Colonic mucosa (tissue), 4 donors: Measurements from ENCODE around the gene CLDN9. TPM values are rescaled to one million over a fixed set of nuclear protein-coding genes. Genes with fewer than 3 reads are reported as not detected.

Source experiments
- DNase-seq: peaks from one replicate; pipeline ENCODE4 v3.0.0-alpha.2; 2020
- H3K27ac ChIP-seq: fragments of 200-600 bp; one replicate; pipeline ENCODE4 v1.8.0; 2021
- H3K27me3 ChIP-seq: fragments of 200-600 bp; one replicate; pipeline ENCODE4 v1.8.0; 2021
- H3K36me3 ChIP-seq: fragments of 200-600 bp; one replicate; pipeline ENCODE4 v1.8.0; 2021
- H3K4me1 ChIP-seq: fragments of 200-600 bp; one replicate; pipeline ENCODE4 v1.8.0; 2021; ENCODE audit warnings: mild to moderate bottlenecking
- H3K4me3 ChIP-seq: fragments of 200-600 bp; one replicate; pipeline ENCODE4 v1.8.0; 2021
- H3K9ac ChIP-seq, 2 donors: one replicate each; pipeline ENCODE4 v1.7.0; 2013; ENCODE audit warnings: control low read depth in 2 of 2, low read depth in 2 of 2, low read length in 2 of 2
- H3K9me3 ChIP-seq: fragments of 200-600 bp; one replicate; pipeline ENCODE4 v1.8.0; 2021
- intact Hi-C: fragments of 100-400 bp; cut with DNase I; formaldehyde crosslinking; loops from one replicate; pipeline ENCODE4 v1.14.1; 2022
- total RNA-seq, 2 donors: library from RNA; stranded (reverse); fragmentation: NEBNext Ultra II Directional in 1 of 2; extraction: Animal tissue kit (Norgen Biotek cat#: 25700) in 1 of 2; gene quantifications; one replicate each; pipeline ENCODE4 v1.2.1, GENCODE V29; 2021
- TF ChIP-seq, protein P1 (sequence below): fragments of 200-600 bp; IDR thresholded peaks from one replicate; pipeline ENCODE4 v1.8.0; 2022; ENCODE audit warnings: antibody characterized with exemption, mild to moderate bottlenecking
- donor health status: healthy.
- donor health status: DM: no; HTN: no; CAD: no.
- donor health status: DM: no; HTN: no; CAD: no.

CLDN9 gene
- total RNA-seq, 2 donors from 2014 or later, result 0.35 to 0.67 TPM

GRCh38 chr16:3046641-3047386 is 34.1 kb downstream of the CLDN9 start:
- Histone ChIP-seq H3K9me3 (no peaks in the 10 kb centered on the region), H3K36me3 (no peaks in the 10 kb centered on the region), H3K27ac (no peak overlapping the region), H3K9ac (peak overlapping the region in 1 of 2 donors; percentile 43), H3K4me1 (peaks cover 8% of the 10 kb centered on the region), H3K4me3 (peak overlapping the region; percentile 27), H3K27me3 (peaks cover 49% of the 10 kb centered on the region)
- DNase-seq, result no peak
- intact Hi-C loops, result no loop called here
- TF ChIP-seq, protein P1, sequence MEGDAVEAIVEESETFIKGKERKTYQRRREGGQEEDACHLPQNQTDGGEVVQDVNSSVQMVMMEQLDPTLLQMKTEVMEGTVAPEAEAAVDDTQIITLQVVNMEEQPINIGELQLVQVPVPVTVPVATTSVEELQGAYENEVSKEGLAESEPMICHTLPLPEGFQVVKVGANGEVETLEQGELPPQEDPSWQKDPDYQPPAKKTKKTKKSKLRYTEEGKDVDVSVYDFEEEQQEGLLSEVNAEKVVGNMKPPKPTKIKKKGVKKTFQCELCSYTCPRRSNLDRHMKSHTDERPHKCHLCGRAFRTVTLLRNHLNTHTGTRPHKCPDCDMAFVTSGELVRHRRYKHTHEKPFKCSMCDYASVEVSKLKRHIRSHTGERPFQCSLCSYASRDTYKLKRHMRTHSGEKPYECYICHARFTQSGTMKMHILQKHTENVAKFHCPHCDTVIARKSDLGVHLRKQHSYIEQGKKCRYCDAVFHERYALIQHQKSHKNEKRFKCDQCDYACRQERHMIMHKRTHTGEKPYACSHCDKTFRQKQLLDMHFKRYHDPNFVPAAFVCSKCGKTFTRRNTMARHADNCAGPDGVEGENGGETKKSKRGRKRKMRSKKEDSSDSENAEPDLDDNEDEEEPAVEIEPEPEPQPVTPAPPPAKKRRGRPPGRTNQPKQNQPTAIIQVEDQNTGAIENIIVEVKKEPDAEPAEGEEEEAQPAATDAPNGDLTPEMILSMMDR, result no peak

- H3K27me3 ChIP-seq, result peaks cover 49% of the 10 kb centered on the region
- H3K9ac ChIP-seq, result no peak overlapping the region
- peaks cover 8% of the 10 kb centered on the region for H3K4me1 ChIP-seq
- H3K27ac ChIP-seq, result no peak overlapping the region
- DNase-seq, result no peak
- no peaks in the 10 kb centered on the region for H3K36me3 ChIP-seq
- no peaks in the 10 kb centered on the region for H3K9me3 ChIP-seq
- TF ChIP-seq, protein P1, result no peak
- intact Hi-C loops, result no loop called here
- no peak overlapping the region for H3K4me3 ChIP-seq
These were observed 34.6 kb downstream of the CLDN9 start for GRCh38 chr16:3047387-3047720.

- Histone ChIP-seq H3K36me3 (no peaks in the 10 kb centered on the region), H3K9me3 (no peaks in the 10 kb centered on the region), H3K4me1 (peaks cover 8% of the 10 kb centered on the region), H3K4me3 (no peak overlapping the region), H3K27me3 (peaks cover 38% of the 10 kb centered on the region), H3K9ac (no peak overlapping the region), H3K27ac (no peak overlapping the region)
- DNase-seq, result no peak
- TF ChIP-seq, protein P1, result no peak
- intact Hi-C loops, result no loop called here
These were observed 37.3 kb downstream of the CLDN9 start for GRCh38 chr16:3049921-3050481.

- TF ChIP-seq, protein P1, result no peak
- no peak overlapping the region for H3K27ac ChIP-seq
- no peaks in the 10 kb centered on the region for H3K9me3 ChIP-seq
- H3K4me1 ChIP-seq, result peaks cover 8% of the 10 kb centered on the region
- intact Hi-C loops, result no loop called here
- peaks cover 33% of the 10 kb centered on the region for H3K27me3 ChIP-seq
- H3K36me3 ChIP-seq, result no peaks in the 10 kb centered on the region
- no peak for DNase-seq
- no peak overlapping the region for H3K4me3 ChIP-seq
- H3K9ac ChIP-seq, result no peak overlapping the region
These were observed 37.8 kb downstream of the CLDN9 start for GRCh38 chr16:3050487-3050886.

GRCh38 chr16:3051009-3051408 is 38.3 kb downstream of the CLDN9 start:
- Histone ChIP-seq H3K4me3 (no peak overlapping the region), H3K27ac (no peak overlapping the region), H3K36me3 (no peaks in the 10 kb centered on the region), H3K27me3 (peaks cover 28% of the 10 kb centered on the region), H3K9ac (no peak overlapping the region), H3K9me3 (no peaks in the 10 kb centered on the region), H3K4me1 (peaks cover 3% of the 10 kb centered on the region)
- intact Hi-C loops, result no loop called here
- no peak for DNase-seq
- TF ChIP-seq, protein P1, result no peak
